AG09319 (cell line): Measurements from ENCODE around the gene SLPI.
A peak's percentile ranks its signal among the peaks of the same experiment; 100 is the strongest.

ENCODE experiments used
- DNase-seq: peaks from one replicate; pipeline ENCODE4 v3.0.0-alpha.2; 2010; ENCODE audit warnings: low read depth; ENCODE audit errors: extremely low read depth
- TF ChIP-seq, protein P1 (sequence below): IDR thresholded peaks from 2 replicates; pipeline ENCODE4 v1.5.1; 2011; ENCODE audit warnings: low read depth, mild to moderate bottlenecking, inconsistent platforms, low read length, moderate library complexity

SLPI gene, protein sequence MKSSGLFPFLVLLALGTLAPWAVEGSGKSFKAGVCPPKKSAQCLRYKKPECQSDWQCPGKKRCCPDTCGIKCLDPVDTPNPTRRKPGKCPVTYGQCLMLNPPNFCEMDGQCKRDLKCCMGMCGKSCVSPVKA

DNA sequence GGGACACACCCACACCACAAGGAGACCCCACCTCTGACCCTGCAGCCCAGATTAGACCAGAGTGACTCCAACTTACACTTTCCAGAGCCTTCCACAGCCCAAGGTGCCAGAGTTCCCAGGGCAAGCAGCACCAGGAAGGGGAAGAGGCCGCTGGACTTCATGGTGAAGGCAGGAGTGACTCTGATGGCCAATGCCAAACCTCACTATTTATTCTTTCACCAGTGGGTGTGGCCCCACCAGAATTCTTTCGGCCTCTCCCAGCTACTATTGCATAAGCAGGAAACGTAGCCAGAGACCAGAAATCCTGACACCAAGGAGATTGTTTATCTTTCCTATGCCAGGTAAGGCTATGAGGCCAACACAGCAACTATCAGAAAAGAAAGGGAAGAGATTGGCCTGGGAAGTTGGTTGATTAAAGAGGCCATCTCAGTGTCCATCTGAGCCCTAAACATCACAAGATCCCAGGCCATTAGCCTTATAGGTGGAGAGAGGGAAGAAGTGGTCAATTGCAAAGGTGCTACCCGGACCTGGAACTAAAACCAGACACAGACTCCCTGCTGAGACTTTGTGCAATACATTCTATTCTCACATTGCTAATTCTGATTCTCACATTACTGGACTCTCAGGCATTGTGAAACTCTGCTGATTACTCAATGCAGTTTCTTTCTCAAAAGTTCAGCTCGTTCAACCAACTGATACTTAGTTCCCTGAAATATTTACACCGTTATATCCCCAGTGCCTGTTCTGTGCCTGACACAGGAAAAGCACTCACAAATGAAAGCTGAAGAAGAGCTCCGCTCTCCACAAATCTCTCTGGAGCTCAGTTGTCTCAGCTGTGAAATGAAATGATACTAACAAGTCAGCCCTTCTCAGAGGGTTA is at the start of gene SLPI:
Gene SLPI, minus strand, starts transcription at position 182 of the 880 bp plus-strand sequence. Its CDS starts 21 bp downstream, at position 161.
- TF ChIP-seq, protein P1, sequence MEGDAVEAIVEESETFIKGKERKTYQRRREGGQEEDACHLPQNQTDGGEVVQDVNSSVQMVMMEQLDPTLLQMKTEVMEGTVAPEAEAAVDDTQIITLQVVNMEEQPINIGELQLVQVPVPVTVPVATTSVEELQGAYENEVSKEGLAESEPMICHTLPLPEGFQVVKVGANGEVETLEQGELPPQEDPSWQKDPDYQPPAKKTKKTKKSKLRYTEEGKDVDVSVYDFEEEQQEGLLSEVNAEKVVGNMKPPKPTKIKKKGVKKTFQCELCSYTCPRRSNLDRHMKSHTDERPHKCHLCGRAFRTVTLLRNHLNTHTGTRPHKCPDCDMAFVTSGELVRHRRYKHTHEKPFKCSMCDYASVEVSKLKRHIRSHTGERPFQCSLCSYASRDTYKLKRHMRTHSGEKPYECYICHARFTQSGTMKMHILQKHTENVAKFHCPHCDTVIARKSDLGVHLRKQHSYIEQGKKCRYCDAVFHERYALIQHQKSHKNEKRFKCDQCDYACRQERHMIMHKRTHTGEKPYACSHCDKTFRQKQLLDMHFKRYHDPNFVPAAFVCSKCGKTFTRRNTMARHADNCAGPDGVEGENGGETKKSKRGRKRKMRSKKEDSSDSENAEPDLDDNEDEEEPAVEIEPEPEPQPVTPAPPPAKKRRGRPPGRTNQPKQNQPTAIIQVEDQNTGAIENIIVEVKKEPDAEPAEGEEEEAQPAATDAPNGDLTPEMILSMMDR: no peak
- DNase-seq: peak; percentile 12

DNA sequence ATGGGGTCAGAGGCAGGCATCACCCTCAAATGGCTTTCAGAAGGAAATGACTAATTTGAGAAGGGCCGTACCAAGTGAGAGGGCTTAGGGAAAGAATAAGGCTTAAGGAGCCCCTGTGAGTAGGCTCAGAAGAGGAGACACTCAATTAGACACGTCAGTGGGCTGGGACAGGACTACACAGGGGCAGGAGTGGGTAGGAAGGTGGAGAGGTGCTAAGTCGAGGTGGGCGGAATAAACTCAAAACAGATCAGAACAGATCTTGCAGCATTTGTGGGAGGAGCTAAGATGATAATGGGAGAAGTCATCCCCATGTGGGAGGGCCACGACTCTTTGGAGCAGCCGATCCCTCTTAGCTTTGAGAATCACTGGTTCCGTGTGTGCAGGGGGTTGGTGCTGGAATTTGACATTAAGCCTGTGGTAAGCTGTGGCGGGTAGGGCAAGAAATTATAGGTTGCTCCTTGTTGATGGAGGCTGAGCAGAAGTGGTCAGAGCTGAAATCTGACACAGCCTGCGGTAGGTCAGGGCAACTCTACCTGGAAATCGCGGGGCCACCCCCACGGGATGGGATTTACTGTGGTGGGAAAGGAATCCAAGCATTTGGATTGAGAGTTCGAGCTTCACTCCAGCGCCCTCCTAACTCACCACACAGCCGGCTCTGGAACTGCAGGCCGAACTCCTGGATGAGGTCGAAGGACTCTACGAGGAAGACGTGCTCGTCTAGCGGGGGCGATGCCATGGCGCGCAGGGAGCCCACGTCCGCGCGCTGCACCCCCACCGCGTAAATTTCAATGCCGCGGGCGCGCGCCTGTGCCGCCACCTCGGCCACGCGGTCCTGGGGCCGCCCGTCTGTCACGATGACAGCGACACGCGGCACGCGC is 49.5 kb upstream of the SLPI start:
- DNase-seq: no peak
- TF ChIP-seq, protein P1: no peak

DNA sequence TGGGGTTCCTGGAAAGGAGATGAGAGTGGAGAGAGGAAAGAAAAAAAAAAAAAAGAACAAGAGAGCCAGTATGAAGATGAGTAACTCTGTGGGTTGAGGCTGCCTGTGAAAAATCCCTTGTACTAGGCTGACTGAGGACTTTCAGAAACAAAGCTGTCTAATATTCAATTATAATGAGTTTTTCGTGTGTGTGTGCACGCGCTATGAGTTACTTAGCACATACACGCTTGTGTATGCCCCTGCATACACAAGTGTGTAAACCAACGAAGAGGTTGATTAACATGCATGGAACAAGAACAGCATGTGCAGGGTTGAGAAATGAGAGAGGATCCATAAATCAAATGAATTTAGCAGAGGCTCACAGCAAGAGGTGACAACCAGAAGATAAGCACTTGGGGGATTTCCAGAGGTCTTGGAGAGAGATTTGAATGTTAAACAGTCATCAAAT is 47.5 kb upstream of the SLPI start:
- no peak for DNase-seq
- TF ChIP-seq, protein P1: no peak

DNA sequence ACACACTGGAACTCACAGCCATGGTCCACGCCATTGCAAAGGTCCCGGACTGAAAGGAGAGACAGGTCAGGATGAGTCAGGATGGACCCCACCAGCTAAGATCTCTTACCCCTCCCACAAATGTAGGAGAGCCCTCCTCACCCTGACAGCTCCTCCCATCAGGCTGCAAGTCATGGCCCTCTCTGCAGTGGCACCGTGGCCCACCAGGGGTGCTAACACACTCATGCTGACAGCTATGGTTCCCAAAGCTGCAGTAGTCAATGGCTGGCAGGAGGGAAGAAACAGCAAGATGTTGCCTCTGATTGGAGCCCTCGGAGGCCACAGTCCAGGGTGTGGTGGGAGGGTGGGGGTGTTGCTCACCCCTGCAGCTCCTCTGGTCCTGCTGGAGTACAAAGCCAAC is 46.6 kb upstream of the SLPI start:
- no peak for DNase-seq
- TF ChIP-seq, protein P1: peak; percentile 6

DNA sequence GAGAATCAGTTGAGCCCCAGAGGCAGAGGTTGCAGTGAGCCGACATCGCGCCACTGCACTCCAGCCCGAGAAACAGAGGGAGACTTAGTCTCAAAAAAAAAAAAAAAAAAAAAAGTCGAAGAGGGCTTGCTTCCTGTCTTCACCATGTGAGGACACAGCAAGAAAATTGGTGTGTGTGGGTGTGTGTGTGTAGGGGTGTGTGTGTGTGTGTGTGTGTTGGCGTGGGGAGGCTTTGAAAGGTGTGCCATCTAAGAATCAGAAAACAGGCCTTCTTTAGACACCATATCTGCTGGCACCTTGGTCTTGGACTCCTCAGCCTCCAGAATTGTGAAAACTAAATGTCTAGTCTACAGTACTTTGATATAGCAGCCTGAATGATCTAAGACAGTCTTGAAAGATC is 45.4 kb upstream of the SLPI start:
- DNase-seq: no peak
- TF ChIP-seq, protein P1: no peak

DNA sequence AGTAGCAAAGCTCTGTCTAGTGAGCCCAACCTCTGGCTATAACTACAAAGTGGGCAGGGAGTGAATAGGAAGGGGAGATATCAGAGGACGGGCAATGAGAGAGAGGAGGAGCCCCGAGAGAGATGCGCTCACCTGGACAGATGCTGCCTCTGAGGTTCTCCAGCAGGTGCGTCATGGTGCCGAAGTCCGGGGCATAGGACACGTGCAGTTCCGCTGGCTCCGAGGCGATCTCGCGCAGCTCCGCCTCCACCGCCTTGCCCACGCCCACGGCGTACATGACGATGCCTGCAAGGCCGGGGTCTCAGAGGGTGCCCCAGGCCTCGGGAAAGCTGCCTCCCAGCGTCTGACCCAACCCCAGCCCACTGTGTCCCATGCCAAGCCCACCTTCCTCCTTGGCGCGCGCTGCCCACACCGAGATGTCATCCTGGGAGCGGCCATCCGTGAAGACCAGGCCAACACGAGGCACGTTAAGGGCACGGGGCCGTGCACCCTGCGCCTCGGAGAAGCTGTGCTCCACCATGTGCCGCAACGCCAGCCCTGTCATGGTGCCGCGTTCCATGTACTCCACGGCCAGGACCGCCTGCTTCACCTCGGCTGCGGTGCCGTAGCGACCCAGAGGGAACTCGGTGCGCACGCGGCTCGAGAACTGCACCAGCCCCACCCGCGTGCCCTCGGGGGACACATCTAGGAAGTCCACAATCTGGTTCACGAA is 43.6 kb upstream of the SLPI start:
- no peak for DNase-seq
- TF ChIP-seq, protein P1: no peak
